ENCODE measurements around the gene FOS. TPM values are rescaled to one million over a fixed set of nuclear protein-coding genes. Genes with fewer than 3 reads are reported as not detected.
A peak's percentile ranks its signal among the peaks of the same experiment; 100 is the strongest.

FOS gene
- total and polyA plus RNA-seq, 2 of the 13 experiments (the other 11 are each of a cell fraction or from before 2014, with no cell fraction given): 15.9 to 24.2 TPM

DNA sequence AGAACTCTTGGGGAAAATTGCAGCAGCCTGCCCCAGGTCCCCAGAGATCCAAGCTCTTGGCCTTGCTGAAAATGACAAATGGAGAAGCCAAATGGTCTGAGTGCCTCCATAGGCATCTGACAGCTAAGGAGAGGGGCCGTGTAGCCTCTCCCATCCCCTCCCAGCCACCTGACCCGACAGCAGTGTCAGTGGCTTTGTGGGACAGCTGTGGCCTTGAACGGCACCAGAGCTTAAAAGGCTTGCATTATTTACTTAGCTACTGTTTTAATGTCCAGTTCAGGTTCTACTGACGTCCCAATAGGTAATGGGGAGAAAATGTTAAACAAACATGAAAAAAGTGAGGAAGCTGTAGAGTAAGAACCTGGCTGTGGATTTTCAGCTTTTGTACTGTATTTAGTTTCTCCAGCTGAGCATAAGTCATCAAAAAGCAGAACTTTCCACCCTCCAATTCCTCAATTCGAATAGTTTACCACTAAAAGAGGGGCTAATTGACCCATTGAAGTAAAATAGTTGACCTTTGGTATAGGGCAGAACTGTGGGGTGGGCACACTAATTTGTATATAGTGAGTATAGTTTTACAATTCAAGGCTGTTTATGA is 50.0 kb downstream of the FOS start (continued):
- no peak for TF ChIP-seq YY1 (IDR thresholded peaks at IDR 0.05; ENCODE audit: insufficient read depth, insufficient replicate concordance, low read depth, low read length)
- no peak for TF ChIP-seq TAF15 (IDR thresholded peaks at IDR 0.05; ENCODE audit: low read depth, low read length, poor library complexity, severe bottlenecking)
- TF ChIP-seq ATM (IDR thresholded peaks at IDR 0.05; ENCODE audit: borderline replicate concordance): no peak
- no peak for TF ChIP-seq ZNF552 (CRISPR knock-in tag; IDR thresholded peaks at IDR 0.05; ENCODE audit: borderline replicate concordance)
- no peak for TF ChIP-seq MAX (IDR thresholded peaks at IDR 0.05)
- TF ChIP-seq KLF11 (CRISPR knock-in tag; IDR thresholded peaks at IDR 0.05): no peak
- peak; percentile 50 for TF ChIP-seq PHF21A (CRISPR knock-in tag; IDR thresholded peaks at IDR 0.05)
- no peak for TF ChIP-seq KLF9 (CRISPR knock-in tag; IDR thresholded peaks at IDR 0.05; ENCODE audit: low read depth)
- TF ChIP-seq, protein P1, sequence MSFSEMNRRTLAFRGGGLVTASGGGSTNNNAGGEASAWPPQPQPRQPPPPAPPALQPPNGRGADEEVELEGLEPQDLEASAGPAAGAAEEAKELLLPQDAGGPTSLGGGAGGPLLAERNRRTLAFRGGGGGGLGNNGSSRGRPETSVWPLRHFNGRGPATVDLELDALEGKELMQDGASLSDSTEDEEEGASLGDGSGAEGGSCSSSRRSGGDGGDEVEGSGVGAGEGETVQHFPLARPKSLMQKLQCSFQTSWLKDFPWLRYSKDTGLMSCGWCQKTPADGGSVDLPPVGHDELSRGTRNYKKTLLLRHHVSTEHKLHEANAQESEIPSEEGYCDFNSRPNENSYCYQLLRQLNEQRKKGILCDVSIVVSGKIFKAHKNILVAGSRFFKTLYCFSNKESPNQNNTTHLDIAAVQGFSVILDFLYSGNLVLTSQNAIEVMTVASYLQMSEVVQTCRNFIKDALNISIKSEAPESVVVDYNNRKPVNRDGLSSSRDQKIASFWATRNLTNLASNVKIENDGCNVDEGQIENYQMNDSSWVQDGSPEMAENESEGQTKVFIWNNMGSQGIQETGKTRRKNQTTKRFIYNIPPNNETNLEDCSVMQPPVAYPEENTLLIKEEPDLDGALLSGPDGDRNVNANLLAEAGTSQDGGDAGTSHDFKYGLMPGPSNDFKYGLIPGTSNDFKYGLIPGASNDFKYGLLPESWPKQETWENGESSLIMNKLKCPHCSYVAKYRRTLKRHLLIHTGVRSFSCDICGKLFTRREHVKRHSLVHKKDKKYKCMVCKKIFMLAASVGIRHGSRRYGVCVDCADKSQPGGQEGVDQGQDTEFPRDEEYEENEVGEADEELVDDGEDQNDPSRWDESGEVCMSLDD (CRISPR knock-in tag; IDR thresholded peaks at IDR 0.05; ENCODE audit: borderline replicate concordance): no peak
- TF ChIP-seq ZNF770 (CRISPR knock-in tag; IDR thresholded peaks at IDR 0.05): no peak
- TF ChIP-seq PLRG1 (conservative IDR thresholded peaks at IDR 0.05): no peak
- no peak for TF ChIP-seq NBN (conservative IDR thresholded peaks at IDR 0.05)
- TF ChIP-seq ZFY (CRISPR knock-in tag; IDR thresholded peaks at IDR 0.05): no peak
- no peak for TF ChIP-seq JUN (CRISPR knock-in tag; IDR thresholded peaks at IDR 0.05)
- no peak for TF ChIP-seq HNF1B (CRISPR knock-in tag; IDR thresholded peaks at IDR 0.05)
- peak; percentile 62 for TF ChIP-seq NCOA2 (CRISPR knock-in tag; IDR thresholded peaks at IDR 0.05)
- TF ChIP-seq ZNF317 (CRISPR knock-in tag; IDR thresholded peaks at IDR 0.05): peak; percentile 89
- TF ChIP-seq, protein P2, sequence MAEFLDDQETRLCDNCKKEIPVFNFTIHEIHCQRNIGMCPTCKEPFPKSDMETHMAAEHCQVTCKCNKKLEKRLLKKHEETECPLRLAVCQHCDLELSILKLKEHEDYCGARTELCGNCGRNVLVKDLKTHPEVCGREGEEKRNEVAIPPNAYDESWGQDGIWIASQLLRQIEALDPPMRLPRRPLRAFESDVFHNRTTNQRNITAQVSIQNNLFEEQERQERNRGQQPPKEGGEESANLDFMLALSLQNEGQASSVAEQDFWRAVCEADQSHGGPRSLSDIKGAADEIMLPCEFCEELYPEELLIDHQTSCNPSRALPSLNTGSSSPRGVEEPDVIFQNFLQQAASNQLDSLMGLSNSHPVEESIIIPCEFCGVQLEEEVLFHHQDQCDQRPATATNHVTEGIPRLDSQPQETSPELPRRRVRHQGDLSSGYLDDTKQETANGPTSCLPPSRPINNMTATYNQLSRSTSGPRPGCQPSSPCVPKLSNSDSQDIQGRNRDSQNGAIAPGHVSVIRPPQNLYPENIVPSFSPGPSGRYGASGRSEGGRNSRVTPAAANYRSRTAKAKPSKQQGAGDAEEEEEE (CRISPR knock-in tag; IDR thresholded peaks at IDR 0.05; ENCODE audit: borderline replicate concordance): no peak
- TF ChIP-seq MXD1 (CRISPR knock-in tag; IDR thresholded peaks at IDR 0.05): no peak
- no peak for TF ChIP-seq GATA4 (IDR thresholded peaks at IDR 0.05; ENCODE audit: borderline replicate concordance, low read depth)
- TF ChIP-seq ZNF232 (CRISPR knock-in tag; IDR thresholded peaks at IDR 0.05; ENCODE audit: borderline replicate concordance): no peak
- no peak for TF ChIP-seq MTA3 (CRISPR knock-in tag; IDR thresholded peaks at IDR 0.05)
